GM12891 (cell line): ENCODE results near the gene DLGAP4.

ENCODE experiments used
- PAX5 ChIP-seq: IDR thresholded peaks from 2 replicates; pipeline ENCODE4 v1.6.1; 2011; ENCODE audit warnings: low read length, moderate library complexity, mild to moderate bottlenecking; ENCODE audit not compliant: insufficient read depth, severe bottlenecking
- POLR2A ChIP-seq: IDR thresholded peaks from 2 replicates; pipeline ENCODE4 v1.6.1; 2011; ENCODE audit warnings: low read depth, low read length, control low read depth
- POLR2AphosphoS5 ChIP-seq: IDR thresholded peaks from 2 replicates; pipeline ENCODE4 v1.6.1; 2011; ENCODE audit warnings: low read depth, low read length, control low read depth
- SPI1 ChIP-seq: IDR thresholded peaks from 2 replicates; pipeline ENCODE4 v1.6.1; 2011; ENCODE audit warnings: low read depth, low read length, control low read depth
- TAF1 ChIP-seq: IDR thresholded peaks from 2 replicates; pipeline ENCODE4 v1.6.1; 2011; ENCODE audit warnings: low read depth, low read length, control low read depth

DNA sequence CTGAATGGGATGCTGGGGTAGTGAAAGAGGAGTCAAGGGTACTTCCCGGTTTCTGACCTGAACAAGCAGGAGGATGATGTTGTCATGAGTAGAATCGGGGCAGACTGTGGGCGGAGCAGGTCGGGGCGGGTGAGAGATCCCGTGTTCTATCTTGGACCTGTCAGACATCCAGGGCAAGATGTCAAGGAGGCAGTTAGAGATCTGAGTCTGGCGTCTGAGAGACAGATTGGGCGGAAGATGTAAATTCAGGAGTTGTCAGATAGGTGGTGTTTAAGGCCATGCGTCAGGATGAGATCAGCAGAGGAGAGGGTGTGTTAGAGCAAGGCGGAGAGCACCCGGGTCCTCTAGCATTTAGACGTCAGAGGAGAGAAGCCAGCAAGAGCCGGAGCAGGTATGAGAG is 115.5 kb downstream of the DLGAP4 start:
- no peak for TF ChIP-seq POLR2A
- no peak for TF ChIP-seq TAF1
- no peak for TF ChIP-seq POLR2AphosphoS5
- TF ChIP-seq SPI1 = no peak
- TF ChIP-seq PAX5 = no peak
